DOHH2 (cell line): Measurements from ENCODE around the gene SAMD4A.

Experiments
- H3F3A ChIP-seq: fragments of 200-600 bp; sonication (generic), shearing (Covaris generic); 2 replicates; pipeline ENCODE4 v1.6.0; 2016; ENCODE audit warnings: antibody characterized with exemption, mild to moderate bottlenecking; ENCODE audit not compliant: control insufficient read depth, insufficient read depth
- H3K27ac ChIP-seq: fragments of 200-600 bp; sonication (generic); 2 replicates; pipeline ENCODE4 v1.5.1; 2014; ENCODE audit warnings: low read depth, mild to moderate bottlenecking, low read length, moderate library complexity
- H3K27me3 ChIP-seq: fragments of 200-600 bp; sonication (generic); 2 replicates; pipeline ENCODE4 v1.6.1; 2014; ENCODE audit warnings: mild to moderate bottlenecking, low read length, mixed read lengths; ENCODE audit not compliant: control insufficient read depth
- H3K36me3 ChIP-seq: fragments of 200-600 bp; sonication (generic); 2 replicates; pipeline ENCODE4 v1.6.1; 2014; ENCODE audit warnings: mild to moderate bottlenecking, low read length, moderate library complexity, mixed read lengths; ENCODE audit not compliant: control insufficient read depth
- H3K4me1 ChIP-seq: fragments of 200-600 bp; sonication (generic); 2 replicates; pipeline ENCODE4 v1.6.1; 2014; ENCODE audit warnings: mild to moderate bottlenecking, low read length, mixed read lengths; ENCODE audit not compliant: control insufficient read depth
- H3K4me2 ChIP-seq: fragments of 200-600 bp; sonication (generic); 2 replicates; pipeline ENCODE4 v1.6.0; 2014; ENCODE audit warnings: mild to moderate bottlenecking, low read length, moderate library complexity
- H3K4me3 ChIP-seq: fragments of 200-600 bp; sonication (generic); 2 replicates; pipeline ENCODE4 v1.5.1; 2014; ENCODE audit warnings: mild to moderate bottlenecking, low read length, mixed read lengths
- H3K79me2 ChIP-seq: fragments of 200-600 bp; sonication (generic); 2 replicates; pipeline ENCODE4 v1.6.1; 2014; ENCODE audit warnings: mild to moderate bottlenecking, low read length, mixed read lengths; ENCODE audit not compliant: control insufficient read depth
- H3K9me2 ChIP-seq: fragments of 200-600 bp; sonication (generic); replicated peaks from 2 replicates; pipeline ENCODE4 v1.6.1; 2014; ENCODE audit warnings: mild to moderate bottlenecking, low read length, mixed read lengths; ENCODE audit not compliant: control insufficient read depth
- H3K9me3 ChIP-seq: fragments of 200-600 bp; sonication (generic); 2 replicates; pipeline ENCODE4 v1.6.1; 2014; ENCODE audit warnings: antibody characterized with exemption, low read length, mixed read lengths; ENCODE audit not compliant: control insufficient read depth, insufficient read depth
- H4K20me1 ChIP-seq: fragments of 200-600 bp; sonication (generic); 2 replicates; pipeline ENCODE4 v1.6.0; 2014; ENCODE audit warnings: low read depth, mild to moderate bottlenecking, antibody characterized with exemption, low read length, moderate library complexity; ENCODE audit not compliant: control insufficient read depth, insufficient read depth
- EZH2phosphoT487 ChIP-seq: fragments of 200-600 bp; sonication (generic); IDR thresholded peaks from 2 replicates; pipeline ENCODE4 v1.6.1; 2017; ENCODE audit warnings: borderline replicate concordance, mild to moderate bottlenecking, antibody characterized with exemption, low read length, moderate library complexity, mixed read lengths
- TF ChIP-seq, protein P1 (sequence below): fragments of 200-600 bp; sonication (generic); IDR thresholded peaks from one replicate; pipeline ENCODE4 v1.5.1; 2014; ENCODE audit warnings: antibody characterized with exemption, mild to moderate bottlenecking, low read depth, low read length; ENCODE audit not compliant: poor library complexity, severe bottlenecking

The SAMD4A gene

GRCh38 chr14:54582334-54582733 lies 15.4 kb downstream of the SAMD4A start:
- no peak overlapping the region for H3K27ac ChIP-seq
- H3K27me3 ChIP-seq: no peaks in the 10 kb centered on the region
- H3K79me2 ChIP-seq: no peaks in the 10 kb centered on the region
- no peak for TF ChIP-seq EZH2phosphoT487
- TF ChIP-seq, protein P1, sequence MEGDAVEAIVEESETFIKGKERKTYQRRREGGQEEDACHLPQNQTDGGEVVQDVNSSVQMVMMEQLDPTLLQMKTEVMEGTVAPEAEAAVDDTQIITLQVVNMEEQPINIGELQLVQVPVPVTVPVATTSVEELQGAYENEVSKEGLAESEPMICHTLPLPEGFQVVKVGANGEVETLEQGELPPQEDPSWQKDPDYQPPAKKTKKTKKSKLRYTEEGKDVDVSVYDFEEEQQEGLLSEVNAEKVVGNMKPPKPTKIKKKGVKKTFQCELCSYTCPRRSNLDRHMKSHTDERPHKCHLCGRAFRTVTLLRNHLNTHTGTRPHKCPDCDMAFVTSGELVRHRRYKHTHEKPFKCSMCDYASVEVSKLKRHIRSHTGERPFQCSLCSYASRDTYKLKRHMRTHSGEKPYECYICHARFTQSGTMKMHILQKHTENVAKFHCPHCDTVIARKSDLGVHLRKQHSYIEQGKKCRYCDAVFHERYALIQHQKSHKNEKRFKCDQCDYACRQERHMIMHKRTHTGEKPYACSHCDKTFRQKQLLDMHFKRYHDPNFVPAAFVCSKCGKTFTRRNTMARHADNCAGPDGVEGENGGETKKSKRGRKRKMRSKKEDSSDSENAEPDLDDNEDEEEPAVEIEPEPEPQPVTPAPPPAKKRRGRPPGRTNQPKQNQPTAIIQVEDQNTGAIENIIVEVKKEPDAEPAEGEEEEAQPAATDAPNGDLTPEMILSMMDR: no peak
- no peaks in the 10 kb centered on the region for H3F3A ChIP-seq
- H3K9me3 ChIP-seq: no peaks in the 10 kb centered on the region
- no peak overlapping the region for H3K4me3 ChIP-seq
- H3K9me2 ChIP-seq: no peaks in the 10 kb centered on the region
- H3K4me1 ChIP-seq: no peaks in the 10 kb centered on the region
- no peak overlapping the region for H3K4me2 ChIP-seq
- no peaks in the 10 kb centered on the region for H4K20me1 ChIP-seq
- no peaks in the 10 kb centered on the region for H3K36me3 ChIP-seq

GRCh38 chr14:54584097-54584496 lies 17.2 kb downstream of the SAMD4A start:
- no peak for TF ChIP-seq EZH2phosphoT487
- TF ChIP-seq, protein P1: no peak

DNA sequence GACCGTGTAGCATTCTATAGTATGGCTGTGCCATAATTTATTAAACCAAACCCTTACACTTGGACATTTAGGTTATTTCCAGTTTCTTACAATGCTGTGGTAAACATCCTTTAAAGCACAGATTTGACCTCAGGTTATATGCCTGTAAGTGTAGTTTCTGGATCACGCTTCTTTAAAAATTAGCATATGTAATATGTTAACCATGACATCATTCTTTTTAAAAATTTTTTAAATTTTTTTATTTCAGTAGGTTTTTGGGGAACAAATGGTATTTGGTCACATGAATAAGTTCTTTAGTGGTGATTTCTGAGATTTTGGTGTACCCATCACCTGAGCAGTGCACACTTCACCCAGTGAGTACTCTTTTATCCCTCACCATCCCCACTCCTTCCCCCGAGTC lies 18.3 kb downstream of the SAMD4A start:
- H3F3A ChIP-seq: no peaks in the 10 kb centered on the region
- no peak overlapping the region for H3K4me3 ChIP-seq

More at GRCh38 chr14:54584097-54584496, 17.2 kb downstream of the SAMD4A start:
- H3F3A ChIP-seq: no peaks in the 10 kb centered on the region
- H3K27ac ChIP-seq: no peak overlapping the region
- no peak overlapping the region for H3K4me2 ChIP-seq
- H4K20me1 ChIP-seq: no peaks in the 10 kb centered on the region
- no peaks in the 10 kb centered on the region for H3K9me3 ChIP-seq
- H3K36me3 ChIP-seq: no peaks in the 10 kb centered on the region
- no peaks in the 10 kb centered on the region for H3K4me1 ChIP-seq
- no peaks in the 10 kb centered on the region for H3K79me2 ChIP-seq
- H3K9me2 ChIP-seq: no peaks in the 10 kb centered on the region
- H3K4me3 ChIP-seq: no peak overlapping the region
- H3K27me3 ChIP-seq: no peaks in the 10 kb centered on the region

More for the DNA sequence above, 18.3 kb downstream of the SAMD4A start:
- H3K79me2 ChIP-seq: no peaks in the 10 kb centered on the region
- no peak for TF ChIP-seq EZH2phosphoT487
- TF ChIP-seq, protein P1: no peak
- no peak overlapping the region for H3K4me2 ChIP-seq
- no peaks in the 10 kb centered on the region for H3K9me3 ChIP-seq
- H3K9me2 ChIP-seq: no peaks in the 10 kb centered on the region
- no peak overlapping the region for H3K27ac ChIP-seq
- no peaks in the 10 kb centered on the region for H3K27me3 ChIP-seq
- no peaks in the 10 kb centered on the region for H3K4me1 ChIP-seq
- no peaks in the 10 kb centered on the region for H4K20me1 ChIP-seq
- H3K36me3 ChIP-seq: no peaks in the 10 kb centered on the region
